Neutrophil (primary cell): Measurements from ENCODE around the gene MTMR6.

Experiments used
- H3K27ac ChIP-seq: fragments of 200-600 bp; sonication (generic); 2 replicates; pipeline ENCODE4 v1.5.1; 2016; ENCODE audit warnings: mild to moderate bottlenecking, moderate library complexity
- H3K27me3 ChIP-seq: fragments of 200-600 bp; sonication (generic); 2 replicates; pipeline ENCODE4 v1.6.0; 2016; ENCODE audit warnings: mild to moderate bottlenecking
- H3K36me3 ChIP-seq: fragments of 200-600 bp; sonication (generic); 2 replicates; pipeline ENCODE4 v1.5.1; 2017
- H3K4me1 ChIP-seq, 2 experiments: fragments of 200-600 bp in 1 of 2; sonication (generic) in 1 of 2; 1 replicate in 1 of 2; 2 replicates in 1 of 2; pipeline versions ENCODE4 v1.5.1 to v1.6.1; 2013 to 2016; ENCODE audit warnings: low read depth in 1 of 2, low read length in 1 of 2, mild to moderate bottlenecking in 1 of 2, moderate library complexity in 1 of 2; ENCODE audit not compliant: control insufficient read depth in 1 of 2, insufficient read depth in 1 of 2
- H3K4me3 ChIP-seq, 2 experiments: fragments of 200-600 bp in 1 of 2; sonication (generic) in 1 of 2; 1 replicate in 1 of 2; 2 replicates in 1 of 2; pipeline ENCODE4 v1.5.1; 2013 to 2016; ENCODE audit warnings: low read depth in 1 of 2, low read length in 1 of 2, mild to moderate bottlenecking in 1 of 2, moderate library complexity in 1 of 2
- H3K9me3 ChIP-seq: fragments of 200-600 bp; sonication (generic); 2 replicates; pipeline ENCODE4 v1.5.1; 2016
- CTCF ChIP-seq: fragments of 200-600 bp; sonication (generic); IDR thresholded peaks from 2 replicates; pipeline ENCODE4 v1.5.1; 2016; ENCODE audit warnings: antibody characterized with exemption

MTMR6 gene

GRCh38 chr13:25300861-25301346 lies 13.6 kb upstream of the MTMR6 start:
- H3K4me1 ChIP-seq: peaks cover 50 to 51% of the 10 kb centered on the region in 2 experiments
- peaks cover 33% of the 10 kb centered on the region for H3K27me3 ChIP-seq
- TF ChIP-seq CTCF: no peak
- H3K27ac ChIP-seq: peak overlapping the region; percentile 94
- peaks cover 6% of the 10 kb centered on the region for H3K36me3 ChIP-seq
- H3K4me3 ChIP-seq: peak overlapping the region; percentile 83 to 88
- no peaks in the 10 kb centered on the region for H3K9me3 ChIP-seq

GRCh38 chr13:25295701-25296100 lies 8.4 kb upstream of the MTMR6 start:
- Histone ChIP-seq H3K9me3 (no peaks in the 10 kb centered on the region), H3K36me3 (no peaks in the 10 kb centered on the region), H3K27me3 (peaks cover 67% of the 10 kb centered on the region), H3K4me1 (peaks cover 6 to 8% of the 10 kb centered on the region in 2 experiments), H3K27ac (no peak overlapping the region), H3K4me3 (no peak overlapping the region)
- no peak for TF ChIP-seq CTCF

GRCh38 chr13:25295228-25295627 lies 7.9 kb upstream of the MTMR6 start:
- Histone ChIP-seq H3K4me1 (peaks cover 2 to 3% of the 10 kb centered on the region in 2 experiments), H3K4me3 (no peak overlapping the region), H3K27ac (no peak overlapping the region), H3K36me3 (no peaks in the 10 kb centered on the region), H3K9me3 (no peaks in the 10 kb centered on the region), H3K27me3 (peaks cover 72% of the 10 kb centered on the region)
- TF ChIP-seq CTCF: no peak

- H3K4me3 ChIP-seq: no peak overlapping the region
- H3K4me1 ChIP-seq: peaks cover 5 to 8% of the 10 kb centered on the region in 2 experiments
- H3K27me3 ChIP-seq: peaks cover 76% of the 10 kb centered on the region
- no peaks in the 10 kb centered on the region for H3K9me3 ChIP-seq
- TF ChIP-seq CTCF: no peak
- H3K36me3 ChIP-seq: no peaks in the 10 kb centered on the region
- no peak overlapping the region for H3K27ac ChIP-seq
Observed at GRCh38 chr13:25292301-25292700, 5.0 kb upstream of the MTMR6 start.

- Histone ChIP-seq H3K27me3 (peaks cover 70% of the 10 kb centered on the region), H3K4me3 (no peak overlapping the region), H3K4me1 (peaks cover 5 to 8% of the 10 kb centered on the region in 2 experiments), H3K9me3 (no peaks in the 10 kb centered on the region), H3K27ac (no peak overlapping the region), H3K36me3 (no peaks in the 10 kb centered on the region)
- TF ChIP-seq CTCF: no peak
Observed at GRCh38 chr13:25291691-25292090, 4.4 kb upstream of the MTMR6 start.

GRCh38 chr13:25288966-25289365 lies 1.7 kb upstream of the MTMR6 start:
- Histone ChIP-seq H3K27ac (no peak overlapping the region), H3K36me3 (no peaks in the 10 kb centered on the region), H3K4me3 (no peak overlapping the region), H3K9me3 (no peaks in the 10 kb centered on the region), H3K27me3 (peaks cover 45% of the 10 kb centered on the region), H3K4me1 (peaks cover 21 to 30% of the 10 kb centered on the region in 2 experiments)
- no peak for TF ChIP-seq CTCF
